Neuron (in vitro differentiated cells): ENCODE measurements around the gene PRR23A.
"Not testable (repeated sequence)": the region's sequence is repeated elsewhere in the genome, so short reads cannot be mapped to it uniquely, and the experiment has no call there.

Source experiments
- H2AFZ ChIP-seq: one replicate; pipeline ENCODE4 v1.6.1; 2013; ENCODE audit warnings: low read depth, mild to moderate bottlenecking, inconsistent platforms, low read length, moderate library complexity
- H3K27me3 ChIP-seq: one replicate; pipeline ENCODE4 v1.6.1; 2013; ENCODE audit warnings: low read length; ENCODE audit not compliant: insufficient read depth
- H3K36me3 ChIP-seq: one replicate; pipeline ENCODE4 v1.6.1; 2013; ENCODE audit warnings: low read length; ENCODE audit not compliant: insufficient read depth
- H3K4me1 ChIP-seq: one replicate; pipeline ENCODE4 v1.6.1; 2013; ENCODE audit warnings: low read length; ENCODE audit not compliant: insufficient read depth
- H3K4me3 ChIP-seq: 2 replicates; pipeline ENCODE4 v1.5.1; 2013; ENCODE audit warnings: mild to moderate bottlenecking, low read length, moderate library complexity
- H3K9me3 ChIP-seq: one replicate; pipeline ENCODE4 v1.6.1; 2013; ENCODE audit warnings: low read length

The PRR23A gene

DNA sequence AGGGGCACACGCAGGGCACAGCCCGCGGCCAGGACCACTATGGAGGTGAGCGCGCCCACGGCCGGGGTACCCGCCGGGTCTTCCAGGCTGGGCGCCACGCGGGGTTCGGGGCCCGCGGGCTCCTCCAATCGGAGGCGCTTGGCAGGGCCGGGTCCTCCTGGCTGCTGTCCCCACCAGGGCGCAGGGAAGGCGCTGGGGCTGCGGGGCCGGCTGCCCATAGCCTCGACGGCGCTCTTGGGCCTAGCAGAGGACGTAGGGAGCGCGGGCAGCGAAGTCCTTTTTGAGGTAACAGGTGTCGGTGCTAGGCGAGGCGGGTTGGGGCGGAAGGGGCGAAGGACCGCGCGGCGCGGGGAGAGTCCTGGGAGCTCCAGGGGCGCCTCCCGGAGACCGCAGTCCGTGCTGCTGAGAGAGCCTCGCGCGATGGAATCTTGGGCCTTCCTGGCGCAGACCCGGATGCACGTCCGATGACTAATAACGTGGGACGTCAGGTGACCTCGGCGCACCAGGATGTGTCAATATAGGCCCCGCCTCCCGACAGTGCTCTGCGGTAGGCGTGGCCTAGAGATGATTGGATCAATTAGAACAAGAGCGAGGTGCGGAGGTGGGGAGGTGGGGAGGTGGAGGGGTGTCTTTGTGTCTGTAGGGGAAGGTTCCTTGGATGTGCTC lies at the start of gene PRR23A:
TSS of gene PRR23A (minus strand) at position 218 of the 666 bp plus-strand sequence. CDS start at position 218, 0 bp downstream.
- no peaks in the 10 kb centered on the region for H3K27me3 ChIP-seq
- no peaks in the 10 kb centered on the region for H3K9me3 ChIP-seq
- no peak within 1 kb of the TSS for H3K4me3 ChIP-seq
- no peaks in the 10 kb centered on the region for H3K36me3 ChIP-seq
- H3K4me1 ChIP-seq, result no peaks in the 10 kb centered on the region
- no peak within 1 kb of the TSS for H2AFZ ChIP-seq

GRCh38 chr3:139052802-139053600 lies 46.9 kb upstream of the PRR23A start:
- Histone ChIP-seq H2AFZ (no peak overlapping the region), H3K36me3 (no peaks in the 10 kb centered on the region), H3K4me3 (no peak overlapping the region), H3K9me3 (no peaks in the 10 kb centered on the region), H3K27me3 (no peaks in the 10 kb centered on the region), H3K4me1 (no peaks in the 10 kb centered on the region)

GRCh38 chr3:139044366-139045210 lies 38.5 kb upstream of the PRR23A start, which contains the start of gene PRR23C:
Gene PRR23C, minus strand, starts transcription at chr3:139044892. Its CDS starts 272 bp downstream, at chr3:139044620.
- Histone ChIP-seq H3K27me3 (no peaks in the 10 kb centered on the region), H3K9me3 (no peaks in the 10 kb centered on the region), H3K36me3 (no peaks in the 10 kb centered on the region), H2AFZ (no peak within 1 kb of the TSS), H3K4me3 (no peak within 1 kb of the TSS), H3K4me1 (no peaks in the 10 kb centered on the region)

- Histone ChIP-seq H3K9me3 (no peaks in the 10 kb centered on the region), H3K4me3 (no peak overlapping the region), H2AFZ (no peak overlapping the region), H3K27me3 (no peaks in the 10 kb centered on the region), H3K4me1 (no peaks in the 10 kb centered on the region), H3K36me3 (no peaks in the 10 kb centered on the region)
Measured at GRCh38 chr3:139043554-139044365, 37.7 kb upstream of the PRR23A start.

GRCh38 chr3:139037478-139037877 lies 31.4 kb upstream of the PRR23A start:
- no peaks in the 10 kb centered on the region for H3K36me3 ChIP-seq

DNA sequence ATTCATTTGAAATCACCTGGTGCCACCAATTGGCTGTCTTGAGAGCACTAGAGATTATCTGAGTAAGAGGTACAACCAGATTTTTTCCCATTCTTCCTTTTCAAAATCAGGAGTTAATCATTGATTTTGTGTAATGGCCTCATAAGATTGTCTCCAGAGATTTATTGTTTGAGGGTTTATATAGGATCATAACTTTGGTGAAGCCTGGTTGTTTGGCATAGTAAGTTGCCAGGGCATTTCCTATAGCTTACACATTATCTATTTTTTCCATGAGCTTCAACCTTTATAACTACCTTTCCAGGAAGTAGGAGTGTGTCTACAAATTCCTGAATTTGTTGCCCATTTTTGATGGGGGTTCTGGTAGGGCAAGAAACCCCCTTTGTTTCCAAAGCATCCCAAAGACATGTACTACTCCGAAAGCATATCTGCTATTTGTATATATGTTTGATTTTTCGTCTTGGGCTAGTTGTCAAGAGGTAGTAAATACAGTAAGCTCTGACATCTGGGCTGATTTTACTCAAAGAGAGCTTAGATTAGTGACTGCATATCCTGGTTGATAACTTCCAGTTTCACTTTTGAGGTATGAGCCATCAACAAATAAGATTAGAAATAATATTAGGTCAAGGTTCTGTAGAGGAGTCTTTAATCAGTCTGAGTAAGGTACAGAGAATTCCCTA lies 26.4 kb upstream of the PRR23A start:
- Histone ChIP-seq H3K4me1 (no peaks in the 10 kb centered on the region), H2AFZ (no peak overlapping the region), H3K36me3 (no peaks in the 10 kb centered on the region), H3K4me3 (no peak overlapping the region), H3K9me3 (no peaks in the 10 kb centered on the region), H3K27me3 (no peaks in the 10 kb centered on the region)

More at GRCh38 chr3:139037478-139037877, 31.4 kb upstream of the PRR23A start:
- Histone ChIP-seq H3K27me3 (no peaks in the 10 kb centered on the region), H3K4me1 (no peaks in the 10 kb centered on the region), H3K4me3 (no peak overlapping the region), H3K9me3 (no peaks in the 10 kb centered on the region), H2AFZ (no peak overlapping the region)

- H3K9me3 ChIP-seq, H3K4me1 ChIP-seq, H3K36me3 ChIP-seq, H3K4me3 ChIP-seq, H3K27me3 ChIP-seq, H2AFZ ChIP-seq: not testable (repeated sequence)
Measured at GRCh38 chr3:139030576-139030975, 24.5 kb upstream of the PRR23A start.

DNA sequence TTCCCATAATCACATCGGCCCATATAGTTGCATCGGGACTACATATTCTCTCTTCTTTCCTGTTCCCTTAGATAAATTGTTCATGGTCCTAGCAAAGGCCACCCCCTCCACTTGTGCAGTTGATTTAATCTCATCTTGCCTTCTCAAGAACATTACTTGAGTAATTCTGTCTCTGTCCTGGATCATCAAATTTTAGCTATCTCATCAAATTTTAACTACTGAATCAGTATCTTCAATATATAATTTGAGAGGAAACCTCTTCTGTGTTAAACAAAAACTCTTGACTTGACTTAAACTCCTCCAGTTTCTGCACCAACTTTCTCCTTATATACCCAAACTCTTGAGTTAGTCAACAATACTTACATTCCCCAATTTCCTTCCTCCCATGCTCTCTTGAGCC lies 18.9 kb upstream of the PRR23A start:
- Histone ChIP-seq H3K27me3 (no peaks in the 10 kb centered on the region), H3K4me3 (no peak overlapping the region), H3K36me3 (no peaks in the 10 kb centered on the region), H2AFZ (no peak overlapping the region), H3K4me1 (no peaks in the 10 kb centered on the region), H3K9me3 (no peaks in the 10 kb centered on the region)

- H3K4me1 ChIP-seq, result no peaks in the 10 kb centered on the region
- no peaks in the 10 kb centered on the region for H3K27me3 ChIP-seq
- H2AFZ ChIP-seq, result no peak within 1 kb of the TSS
- no peaks in the 10 kb centered on the region for H3K36me3 ChIP-seq
- H3K4me3 ChIP-seq, result no peak within 1 kb of the TSS
- no peaks in the 10 kb centered on the region for H3K9me3 ChIP-seq
Measured at GRCh38 chr3:139020868-139021234, 14.8 kb upstream of the PRR23A start, which contains the start of gene PRR23B. Gene PRR23B, minus strand, starts transcription at chr3:139020926. Its CDS starts 265 bp downstream, at chr3:139020661.

- Histone ChIP-seq H2AFZ (no peak overlapping the region), H3K36me3 (no peaks in the 10 kb centered on the region), H3K4me1 (no peaks in the 10 kb centered on the region), H3K27me3 (no peaks in the 10 kb centered on the region), H3K9me3 (no peaks in the 10 kb centered on the region), H3K4me3 (no peak overlapping the region)
Measured at GRCh38 chr3:139020036-139020867, 14.2 kb upstream of the PRR23A start.

GRCh38 chr3:139016430-139017048 lies 10.5 kb upstream of the PRR23A start:
- no peaks in the 10 kb centered on the region for H3K9me3 ChIP-seq
- H3K4me1 ChIP-seq, result no peaks in the 10 kb centered on the region
- H3K4me3 ChIP-seq, result no peak overlapping the region
- H3K36me3 ChIP-seq, result no peaks in the 10 kb centered on the region
- H3K27me3 ChIP-seq, result no peaks in the 10 kb centered on the region
- H2AFZ ChIP-seq, result no peak overlapping the region
